CD14-positive monocyte (primary cell): Measurements from ENCODE around the gene PIP5K1B. TPM values are rescaled to one million over a fixed set of nuclear protein-coding genes. Genes with fewer than 3 reads are reported as not detected.

Experiments used
- DNase-seq, 3 donors: peaks; one replicate each; pipeline ENCODE4 v3.0.0-alpha.2; 2011 to 2022
- H2AFZ ChIP-seq: 2 replicates; pipeline ENCODE4 v1.6.0; 2012; ENCODE audit warnings: mild to moderate bottlenecking, low read depth, low read length, inconsistent platforms; ENCODE audit not compliant: insufficient read depth, poor library complexity, severe bottlenecking
- H3K27ac ChIP-seq, 2 donors: 1 replicate in 1 of 2; 2 replicates in 1 of 2; pipeline ENCODE4 v1.5.1; 2012 to 2013; ENCODE audit warnings: low read length in 2 of 2, control low read depth in 1 of 2, inconsistent platforms in 1 of 2, low read depth in 1 of 2, mild to moderate bottlenecking in 1 of 2
- H3K27me3 ChIP-seq, 2 donors: one replicate each; pipeline versions ENCODE4 v1.6.0 to v1.6.1; 2011 to 2013; ENCODE audit warnings: low read length in 2 of 2; ENCODE audit not compliant: control insufficient read depth in 2 of 2, insufficient read depth in 2 of 2
- H3K36me3 ChIP-seq, 2 donors: replicated peaks in 1 of 2; 1 replicate in 1 of 2; 2 replicates in 1 of 2; pipeline versions ENCODE4 v1.5.1 to v1.6.1; 2012 to 2013; ENCODE audit warnings: low read length in 2 of 2, control low read depth in 1 of 2, inconsistent platforms in 1 of 2, mild to moderate bottlenecking in 1 of 2; ENCODE audit not compliant: insufficient read depth in 2 of 2, control insufficient read depth in 1 of 2
- H3K4me1 ChIP-seq, 2 donors: 1 replicate in 1 of 2; 2 replicates in 1 of 2; pipeline versions ENCODE4 v1.5.1 to v1.6.1; 2012 to 2013; ENCODE audit warnings: low read length in 2 of 2, control low read depth in 1 of 2, inconsistent platforms in 1 of 2, mild to moderate bottlenecking in 1 of 2, moderate library complexity in 1 of 2; ENCODE audit not compliant: insufficient read depth in 2 of 2, control insufficient read depth in 1 of 2
- H3K4me2 ChIP-seq: replicated peaks from 2 replicates; pipeline ENCODE3; 2012; ENCODE audit warnings: low read length, moderate library complexity, mild to moderate bottlenecking; ENCODE audit not compliant: poor library complexity, severe bottlenecking; ENCODE audit errors: extremely low read depth
- H3K4me3 ChIP-seq, 3 experiments: fragments of 200-600 bp in 1 of 3; sonication (generic) in 1 of 3; replicated peaks in 1 of 3; 1 replicate in 2 of 3; 2 replicates in 1 of 3; pipeline ENCODE4 v1.5.1; 2011 to 2013; ENCODE audit warnings: low read length in 3 of 3, mild to moderate bottlenecking in 3 of 3, control low read depth in 2 of 3, low read depth in 2 of 3, inconsistent platforms in 1 of 3, moderate library complexity in 1 of 3
- H3K79me2 ChIP-seq: 2 replicates; pipeline ENCODE4 v1.6.0; 2012; ENCODE audit warnings: mild to moderate bottlenecking, control low read depth, inconsistent platforms, low read length, moderate library complexity; ENCODE audit not compliant: insufficient read depth
- H3K9ac ChIP-seq: 2 replicates; pipeline ENCODE4 v1.6.0; 2017; ENCODE audit warnings: low read length, mild to moderate bottlenecking; ENCODE audit not compliant: insufficient read depth, poor library complexity, severe bottlenecking
- H3K9me3 ChIP-seq, 2 donors: replicated peaks in 1 of 2; 1 replicate in 1 of 2; 2 replicates in 1 of 2; pipeline versions ENCODE4 v1.5.1 to v1.6.1; 2012 to 2013; ENCODE audit warnings: low read length in 2 of 2, control low read depth in 1 of 2; ENCODE audit not compliant: control insufficient read depth in 1 of 2, insufficient read depth in 1 of 2
- H4K20me1 ChIP-seq: 2 replicates; pipeline ENCODE4 v1.6.0; 2012; ENCODE audit warnings: mild to moderate bottlenecking, low read length, control low read depth, moderate library complexity; ENCODE audit not compliant: insufficient read depth
- H3K27ac Mint-ChIP-seq, 7 donors: one replicate each; pipeline ENCODE4 v1.8.0; 2020; ENCODE audit warnings: mild to moderate bottlenecking in 7 of 7, mixed read lengths in 7 of 7, moderate library complexity in 6 of 7, inconsistent platforms in 2 of 7
- H3K27me3 Mint-ChIP-seq, 3 donors: one replicate each; pipeline ENCODE4 v1.8.0; 2021 to 2022; ENCODE audit warnings: low read depth in 3 of 3, mild to moderate bottlenecking in 3 of 3, mixed read lengths in 3 of 3, moderate library complexity in 3 of 3, inconsistent platforms in 1 of 3
- H3K36me3 Mint-ChIP-seq, 2 donors: one replicate each; pipeline ENCODE4 v1.8.0; 2020; ENCODE audit warnings: mixed read lengths in 2 of 2, inconsistent platforms in 1 of 2, mild to moderate bottlenecking in 1 of 2
- H3K4me1 Mint-ChIP-seq: one replicate; pipeline ENCODE4 v1.8.0; 2020; ENCODE audit warnings: mild to moderate bottlenecking, mixed read lengths
- H3K4me3 Mint-ChIP-seq, 2 donors: one replicate each; pipeline ENCODE4 v1.8.0; 2020; ENCODE audit warnings: mild to moderate bottlenecking in 2 of 2, mixed read lengths in 2 of 2, moderate library complexity in 1 of 2
- H3K9me3 Mint-ChIP-seq, 7 donors: one replicate each; pipeline ENCODE4 v1.8.0; 2020 to 2022; ENCODE audit warnings: mixed read lengths in 7 of 7, mild to moderate bottlenecking in 6 of 7, moderate library complexity in 6 of 7, inconsistent platforms in 2 of 7
- CTCF ChIP-seq: fragments of 200-600 bp; IDR thresholded peaks from one replicate; pipeline ENCODE4 v1.8.0; 2022; ENCODE audit warnings: antibody characterized with exemption, mild to moderate bottlenecking
- WGBS: methylation state at CpG from one replicate; pipeline ENCODE4 v1.1.5; 2013; ENCODE audit warnings: missing lambda C conversion rate; ENCODE audit not compliant: insufficient coverage; 5-methylcytosine and 5-hydroxymethylcytosine counted together
- intact Hi-C, 2 donors: fragments of 100-400 bp; cut with micrococcal nuclease; formaldehyde crosslinking; loops; one replicate each; pipeline versions ENCODE4 v1.15.0 to v1.15.1; 2023
- polyA plus RNA-seq, 3 donors: library from polyadenylated mRNA; depleted of rRNA in 1 of 3; unstranded in 2 of 3; stranded (reverse) in 1 of 3; fragments of 300-500 nt in 2 of 3; fragments of >200 nt in 1 of 3; fragmentation: Illumina TruSeq in 2 of 3; gene quantifications; 1 replicate in 2 of 3; 2 replicates in 1 of 3; pipeline ENCODE4 v1.2.3, GENCODE V29; 2012 to 2021

PIP5K1B gene
- polyA plus RNA-seq, 3 donors = 0.18 to 4.1 (median 0.87) TPM

GRCh38 chr9:68894502-68894901 lies 189.5 kb downstream of the PIP5K1B start:
- TF ChIP-seq CTCF = no peak
- Histone ChIP-seq H3K36me3 (peaks cover 0 to 2% of the 10 kb centered on the region in 2 donors), H3K79me2 (no peaks in the 10 kb centered on the region), H3K4me2 (no peak overlapping the region), H2AFZ (no peak overlapping the region), H3K27ac (no peak overlapping the region), H4K20me1 (no peaks in the 10 kb centered on the region), H3K9me3 (no peaks in the 10 kb centered on the region), H3K4me3 (no peak overlapping the region), H3K9ac (no peak overlapping the region), H3K27me3 (no peaks in the 10 kb centered on the region), H3K4me1 (no peaks in the 10 kb centered on the region)
- intact Hi-C loops = no loop called here
- Mint-ChIP-seq H3K4me3 (no peak overlapping the region), H3K9me3 (peaks cover 0 to 2% (median 0%) of the 10 kb centered on the region in 7 donors), H3K27me3 (peaks cover 0 to 3% (median 0%) of the 10 kb centered on the region in 3 donors), H3K27ac (no peak overlapping the region), H3K4me1 (peaks cover 18% of the 10 kb centered on the region), H3K36me3 (peaks cover 3 to 8% of the 10 kb centered on the region in 2 donors)
- no peak for DNase-seq
- 100% methylated on average over 4 of the region's 7 CpGs for WGBS

GRCh38 chr9:68895741-68896478 lies 190.9 kb downstream of the PIP5K1B start:
- Mint-ChIP-seq H3K4me3 (no peak overlapping the region), H3K4me1 (peaks cover 18% of the 10 kb centered on the region), H3K36me3 (peaks cover 3 to 8% of the 10 kb centered on the region in 2 donors), H3K27ac (no peak overlapping the region), H3K9me3 (peaks cover 0 to 2% (median 0%) of the 10 kb centered on the region in 7 donors), H3K27me3 (peaks cover 0 to 3% (median 0%) of the 10 kb centered on the region in 3 donors)
- Histone ChIP-seq H3K4me2 (no peak overlapping the region), H3K9me3 (no peaks in the 10 kb centered on the region), H3K4me1 (no peaks in the 10 kb centered on the region), H3K36me3 (no peaks in the 10 kb centered on the region), H3K4me3 (no peak overlapping the region), H4K20me1 (no peaks in the 10 kb centered on the region), H2AFZ (no peak overlapping the region), H3K27me3 (no peaks in the 10 kb centered on the region), H3K9ac (no peak overlapping the region), H3K27ac (no peak overlapping the region), H3K79me2 (no peaks in the 10 kb centered on the region)
- DNase-seq = no peak
- intact Hi-C loops = no loop called here
- TF ChIP-seq CTCF = no peak
- 8% methylated on average over 2 of the region's 6 CpGs for WGBS
